Thoracic aorta (tissue), 2 donors: Measurements from ENCODE around the gene HEPACAM. TPM values are rescaled to one million over a fixed set of nuclear protein-coding genes. Genes with fewer than 3 reads are reported as not detected.

ENCODE experiments used
- ATAC-seq: fragments of 150-250 bp; one replicate; pipeline ENCODE4 v1.8.0; 2017; ENCODE audit warnings: low read depth; ENCODE audit not compliant: insufficient number of reproducible peaks, low FRiP score
- DNase-seq: peaks from one replicate; pipeline ENCODE4 v3.0.0-alpha.2; 2020; ENCODE audit warnings: low spot score
- H3K27ac ChIP-seq, 2 donors: fragments of 200-600 bp; sonication (generic); 1 replicate in 1 of 2; 2 replicates in 1 of 2; pipeline ENCODE4 v1.5.1; 2016; ENCODE audit warnings: mild to moderate bottlenecking in 2 of 2, moderate library complexity in 2 of 2
- H3K27me3 ChIP-seq: fragments of 200-600 bp; sonication (generic); replicated peaks from 2 replicates; pipeline ENCODE4 v1.6.0; 2016; ENCODE audit warnings: mild to moderate bottlenecking; ENCODE audit not compliant: insufficient read depth
- H3K36me3 ChIP-seq: fragments of 200-600 bp; sonication (generic); one replicate; pipeline ENCODE4 v1.5.1; 2016
- H3K4me1 ChIP-seq, 2 donors: fragments of 200-600 bp; sonication (generic); 1 replicate in 1 of 2; 2 replicates in 1 of 2; pipeline versions ENCODE4 v1.5.1 to v1.6.0; 2016; ENCODE audit warnings: low read depth in 2 of 2, mild to moderate bottlenecking in 1 of 2; ENCODE audit not compliant: control insufficient read depth in 1 of 2
- H3K4me3 ChIP-seq: fragments of 200-600 bp; sonication (generic); 2 replicates; pipeline ENCODE4 v1.5.1; 2016; ENCODE audit warnings: mild to moderate bottlenecking
- H3K9me3 ChIP-seq: fragments of 200-600 bp; sonication (generic); 2 replicates; pipeline ENCODE4 v1.5.1; 2016
- CTCF ChIP-seq: fragments of 200-600 bp; sonication (generic); IDR thresholded peaks from one replicate; pipeline ENCODE4 v1.5.1; 2019; ENCODE audit warnings: antibody characterized with exemption
- total RNA-seq, 2 donors: library from RNA; depleted of rRNA; stranded (reverse); fragments of >200 nt; gene quantifications; one replicate each; pipeline versions ENCODE4 v1.1.0 to v1.2.3, GENCODE V29; 2016

The HEPACAM gene
- 1 to 10 TPM in 1 of 2 donors, under 1 TPM in 1; 0.49 to 1.2 TPM for total RNA-seq

GRCh38 chr11:124935548-124936514, at the start of gene HEPACAM:
TSS of gene HEPACAM (minus strand) at chr11:124936047. CDS start at chr11:124936006, 41 bp downstream.
- Histone ChIP-seq H3K4me1 (no peaks in the 10 kb centered on the region), H3K4me3 (no peak within 1 kb of the TSS), H3K27ac (no peak within 1 kb of the TSS), H3K36me3 (no peaks in the 10 kb centered on the region), H3K9me3 (no peaks in the 10 kb centered on the region), H3K27me3 (no peaks in the 10 kb centered on the region)
- DNase-seq (no peak), ATAC-seq (no peak)
- TF ChIP-seq CTCF, result no peak

GRCh38 chr11:124984512-124984854, 48.6 kb upstream of the HEPACAM start:
- TF ChIP-seq CTCF, result no peak
- Histone ChIP-seq H3K4me3 (no peak overlapping the region), H3K36me3 (no peaks in the 10 kb centered on the region), H3K4me1 (no peaks in the 10 kb centered on the region), H3K27ac (no peak overlapping the region), H3K9me3 (no peaks in the 10 kb centered on the region), H3K27me3 (no peaks in the 10 kb centered on the region)
- DNase-seq, result no peak
- no peak for ATAC-seq

- Histone ChIP-seq H3K27me3 (no peaks in the 10 kb centered on the region), H3K4me1 (no peaks in the 10 kb centered on the region), H3K36me3 (no peaks in the 10 kb centered on the region), H3K4me3 (no peak overlapping the region), H3K27ac (no peak overlapping the region), H3K9me3 (no peaks in the 10 kb centered on the region)
- ATAC-seq (no peak), DNase-seq (no peak)
- TF ChIP-seq CTCF, result no peak
These were observed 48.0 kb upstream of the HEPACAM start for GRCh38 chr11:124983674-124984511.

GRCh38 chr11:124982043-124982442, 46.2 kb upstream of the HEPACAM start:
- Histone ChIP-seq H3K4me3 (no peak overlapping the region), H3K27me3 (no peaks in the 10 kb centered on the region), H3K36me3 (no peaks in the 10 kb centered on the region), H3K9me3 (no peaks in the 10 kb centered on the region), H3K4me1 (no peaks in the 10 kb centered on the region), H3K27ac (no peak overlapping the region)
- DNase-seq (no peak), ATAC-seq (no peak)
- TF ChIP-seq CTCF, result no peak

GRCh38 chr11:124978316-124978715, 42.5 kb upstream of the HEPACAM start:
- H3K27ac ChIP-seq, result no peak overlapping the region
- no peak for ATAC-seq
- no peak for TF ChIP-seq CTCF

More at GRCh38 chr11:124978316-124978715, 42.5 kb upstream of the HEPACAM start:
- Histone ChIP-seq H3K4me1 (no peaks in the 10 kb centered on the region), H3K36me3 (no peaks in the 10 kb centered on the region), H3K9me3 (no peaks in the 10 kb centered on the region), H3K27me3 (no peaks in the 10 kb centered on the region), H3K4me3 (no peak overlapping the region)
- no peak for DNase-seq
